HL-60 (cell line): ENCODE results near the gene PCNP.
"Not testable (repeated sequence)": the region's sequence is repeated elsewhere in the genome, so short reads cannot be mapped to it uniquely, and the experiment has no call there.

Experiments used
- DNase-seq, 2 experiments: peaks; one replicate each; pipeline ENCODE4 v3.0.0-alpha.2; 2010 to 2020; ENCODE audit warnings: low read depth in 1 of 2, low spot score in 1 of 2
- H3K27ac ChIP-seq: fragments of 250-450 bp; sonication (Bioruptor Pico); replicated peaks from 2 replicates; pipeline ENCODE4 v1.5.1; 2020; ENCODE audit warnings: mild to moderate bottlenecking, moderate library complexity
- H3K27me3 ChIP-seq: fragments of 250-450 bp; sonication (Bioruptor Pico); 2 replicates; pipeline ENCODE4 v1.5.1; 2021; ENCODE audit warnings: mild to moderate bottlenecking, moderate library complexity; ENCODE audit not compliant: insufficient read depth, poor library complexity, severe bottlenecking
- H3K4me3 ChIP-seq: replicated peaks from 2 replicates; pipeline ENCODE4 v1.5.1; 2011; ENCODE audit warnings: mild to moderate bottlenecking, control low read depth, low read length; ENCODE audit not compliant: insufficient read depth
- CTCF ChIP-seq: IDR thresholded peaks from one replicate; pipeline ENCODE4 v1.5.1; 2011; ENCODE audit warnings: low read length, control low read depth, inconsistent platforms; ENCODE audit not compliant: insufficient read depth
- GABPA ChIP-seq: IDR thresholded peaks from 2 replicates; pipeline ENCODE4 v1.6.1; 2012; ENCODE audit warnings: low read depth
- POLR2AphosphoS5 ChIP-seq: IDR thresholded peaks from 2 replicates; pipeline ENCODE4 v1.6.1; 2012; ENCODE audit warnings: low read depth
- REST ChIP-seq: IDR thresholded peaks from 2 replicates; pipeline ENCODE4 v1.6.1; 2012; ENCODE audit warnings: low read depth; ENCODE audit not compliant: insufficient replicate concordance
- SPI1 ChIP-seq: IDR thresholded peaks from 2 replicates; pipeline ENCODE4 v1.6.1; 2012; ENCODE audit warnings: low read depth, mild to moderate bottlenecking, borderline replicate concordance

The PCNP gene

GRCh38 chr3:101625879-101626278 is 51.9 kb downstream of the PCNP start:
- no peak for DNase-seq
- Histone ChIP-seq H3K27me3 (no peaks in the 10 kb centered on the region), H3K27ac (no peak overlapping the region), H3K4me3 (no peak overlapping the region)
- TF ChIP-seq POLR2AphosphoS5 (no peak), REST (no peak), GABPA (no peak), SPI1 (no peak), CTCF (no peak)

DNA sequence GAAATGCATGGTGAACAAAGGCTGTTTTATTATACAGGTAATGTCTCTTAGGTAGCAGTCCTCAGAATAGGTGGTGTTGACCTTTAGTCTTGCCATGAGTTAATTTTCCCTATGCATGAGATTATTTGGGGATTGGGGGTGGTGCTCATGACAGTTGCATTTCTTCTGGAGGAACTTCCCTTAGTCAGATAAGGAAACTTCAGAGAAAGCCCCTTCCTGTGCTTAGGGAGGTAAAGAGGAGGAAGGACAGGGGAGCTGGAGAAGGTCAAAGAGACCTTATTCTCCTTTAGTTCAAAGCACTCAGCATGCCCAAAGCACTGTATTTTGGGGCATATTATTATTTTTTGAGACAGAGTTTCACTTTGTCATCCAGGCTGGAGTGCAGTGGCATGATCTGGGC is 55.2 kb downstream of the PCNP start:
- DNase-seq, result no peak
- TF ChIP-seq GABPA (no peak), POLR2AphosphoS5 (no peak), SPI1 (no peak), CTCF (no peak), REST (no peak)
- no peak overlapping the region for H3K27ac ChIP-seq
- H3K27me3 ChIP-seq, result no peaks in the 10 kb centered on the region
- no peak overlapping the region for H3K4me3 ChIP-seq

GRCh38 chr3:101631098-101631796 is 57.3 kb downstream of the PCNP start:
- H3K4me3 ChIP-seq, result no peak overlapping the region
- DNase-seq, result no peak
- TF ChIP-seq REST (no peak), SPI1 (no peak), GABPA (no peak), CTCF (no peak), POLR2AphosphoS5 (no peak)
- no peaks in the 10 kb centered on the region for H3K27me3 ChIP-seq
- no peak overlapping the region for H3K27ac ChIP-seq

- H3K4me3 ChIP-seq, H3K27me3 ChIP-seq, H3K27ac ChIP-seq, DNase-seq: not testable (repeated sequence)
These were observed 58.0 kb downstream of the PCNP start for GRCh38 chr3:101631959-101632358.
